Measurements from ENCODE around the gene OS9. TPM values are rescaled to one million over a fixed set of nuclear protein-coding genes. Genes with fewer than 3 reads are reported as not detected.

OS9 gene
- total RNA-seq, 1 donor from 2014 or later = 222 TPM

GRCh38 chr12:57692500-57692899, 1.4 kb upstream of the OS9 start:
- no peak overlapping the region for H3K27ac Mint-ChIP-seq
- peaks cover 6% of the 10 kb centered on the region for H3K9me3 Mint-ChIP-seq
- no peak overlapping the region for H3K4me3 Mint-ChIP-seq
- peaks cover 34% of the 10 kb centered on the region for H3K27me3 Mint-ChIP-seq
- no peaks in the 10 kb centered on the region for H3K4me1 Mint-ChIP-seq (ENCODE audit: unreplicated experiment)
- DNase-seq (ENCODE audit: extremely low spot score, unreplicated experiment) = no peak
- TF ChIP-seq CTCF (conservative IDR thresholded peaks at IDR 0.05) = no peak
- H3K36me3 Mint-ChIP-seq = peaks cover 14% of the 10 kb centered on the region

GRCh38 chr12:57693317-57693658, 644 bp upstream of the OS9 start:
- DNase-seq (ENCODE audit: extremely low spot score, unreplicated experiment) = no peak
- peaks cover 6% of the 10 kb centered on the region for H3K9me3 Mint-ChIP-seq
- no peak for TF ChIP-seq CTCF (conservative IDR thresholded peaks at IDR 0.05)
- H3K4me1 Mint-ChIP-seq (ENCODE audit: unreplicated experiment) = no peaks in the 10 kb centered on the region
- H3K27ac Mint-ChIP-seq = no peak overlapping the region
- H3K27me3 Mint-ChIP-seq = peaks cover 30% of the 10 kb centered on the region
- peaks cover 22% of the 10 kb centered on the region for H3K36me3 Mint-ChIP-seq
- no peak overlapping the region for H3K4me3 Mint-ChIP-seq

GRCh38 chr12:57694459-57695019, 607 bp downstream of the OS9 start:
- peaks cover 21% of the 10 kb centered on the region for H3K27me3 Mint-ChIP-seq
- TF ChIP-seq CTCF (conservative IDR thresholded peaks at IDR 0.05) = no peak
- H3K4me1 Mint-ChIP-seq (ENCODE audit: unreplicated experiment) = no peaks in the 10 kb centered on the region
- peaks cover 34% of the 10 kb centered on the region for H3K36me3 Mint-ChIP-seq
- H3K9me3 Mint-ChIP-seq = peaks cover 6% of the 10 kb centered on the region
- H3K4me3 Mint-ChIP-seq = no peak overlapping the region
- no peak for DNase-seq (ENCODE audit: extremely low spot score, unreplicated experiment)
- no peak overlapping the region for H3K27ac Mint-ChIP-seq

GRCh38 chr12:57695770-57696432, 2.0 kb downstream of the OS9 start:
- Mint-ChIP-seq H3K9me3 (peaks cover 6% of the 10 kb centered on the region), H3K27me3 (peaks cover 11% of the 10 kb centered on the region), H3K4me1 (ENCODE audit: unreplicated experiment) (no peaks in the 10 kb centered on the region), H3K36me3 (peaks cover 39% of the 10 kb centered on the region), H3K4me3 (peak overlapping the region; percentile 74), H3K27ac (no peak overlapping the region)
- TF ChIP-seq CTCF (conservative IDR thresholded peaks at IDR 0.05) = no peak
- no peak for DNase-seq (ENCODE audit: extremely low spot score, unreplicated experiment)

- Mint-ChIP-seq H3K9me3 (peaks cover 3% of the 10 kb centered on the region), H3K36me3 (peaks cover 40% of the 10 kb centered on the region), H3K4me3 (no peak overlapping the region), H3K4me1 (ENCODE audit: unreplicated experiment) (no peaks in the 10 kb centered on the region), H3K27ac (no peak overlapping the region), H3K27me3 (peaks cover 4% of the 10 kb centered on the region)
- TF ChIP-seq CTCF (conservative IDR thresholded peaks at IDR 0.05) = no peak
- no peak for DNase-seq (ENCODE audit: extremely low spot score, unreplicated experiment)
Observed at GRCh38 chr12:57697076-57697475, 3.1 kb downstream of the OS9 start.
